Measurements from ENCODE around the gene LMBR1L.
"Not testable (repeated sequence)": the region's sequence is repeated elsewhere in the genome, so short reads cannot be mapped to it uniquely, and the experiment has no call there.

LMBR1L gene

GRCh38 chr12:49064767-49065152, 45.9 kb downstream of the LMBR1L start:
- no peaks in the 10 kb centered on the region for H3K4me1 ChIP-seq (ENCODE audit: control insufficient read depth, insufficient read depth, low read length)
- CTCF ChIA-PET = interaction anchor here (0.6 to 9.2 kb wide), 28 partner anchors 8 to 283 kb away, joined by 3 to 131 read pairs (median 6); partner anchors contain the start of genes DDN, DHH and TUBA1B
- H3K27ac ChIP-seq (ENCODE audit: extremely low read depth, low read depth, low read length) = no peak overlapping the region
- H3K4me3 ChIP-seq (ENCODE audit: low read depth, low read length) = no peak overlapping the region
- POLR2A ChIA-PET = interaction anchor here (1.3 to 2.9 kb wide), 5 partner anchors 23 to 66 kb away, joined by 3 to 16 read pairs (median 11); partner anchors contain the start of gene TUBA1B
- no peaks in the 10 kb centered on the region for H3K36me3 ChIP-seq (ENCODE audit: control insufficient read depth in 2 of 2, insufficient read depth in 1 of 2, low read length in 2 of 2)
- no peaks in the 10 kb centered on the region for H3K9me3 ChIP-seq (ENCODE audit: control insufficient read depth, insufficient read depth, low read depth, low read length)
- TF ChIP-seq ZSCAN18 (tag by site-specific recombination; IDR thresholded peaks at IDR 0.05) = no peak
- no peak for TF ChIP-seq ZNF214 (tag by site-specific recombination; IDR thresholded peaks at IDR 0.05; ENCODE audit: borderline replicate concordance)
- no peak for TF ChIP-seq ZNF544 (tag by site-specific recombination; IDR thresholded peaks at IDR 0.05)
- TF ChIP-seq ZNF341 (tag by site-specific recombination; IDR thresholded peaks at IDR 0.05; ENCODE audit: low read depth) = no peak
- TF ChIP-seq, protein P1, sequence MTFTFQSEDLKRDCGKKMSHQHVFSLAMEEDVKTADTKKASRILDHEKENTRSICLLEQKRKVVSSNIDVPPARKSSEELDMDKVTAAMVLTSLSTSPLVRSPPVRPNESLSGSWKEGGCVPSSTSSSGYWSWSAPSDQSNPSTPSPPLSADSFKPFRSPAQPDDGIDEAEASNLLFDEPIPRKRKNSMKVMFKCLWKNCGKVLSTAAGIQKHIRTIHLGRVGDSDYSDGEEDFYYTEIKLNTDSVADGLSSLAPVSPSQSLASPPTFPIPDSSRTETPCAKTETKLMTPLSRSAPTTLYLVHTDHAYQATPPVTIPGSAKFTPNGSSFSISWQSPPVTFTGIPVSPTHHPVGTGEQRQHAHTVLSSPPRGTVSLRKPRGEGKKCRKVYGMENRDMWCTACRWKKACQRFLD (tag by site-specific recombination; IDR thresholded peaks at IDR 0.05) = no peak

GRCh38 chr12:49061916-49062315, 48.7 kb downstream of the LMBR1L start:
- H3K36me3 ChIP-seq (ENCODE audit: control insufficient read depth in 2 of 2, insufficient read depth in 1 of 2, low read length in 2 of 2); H3K4me3 ChIP-seq (ENCODE audit: low read depth, low read length); POLR2A ChIA-PET; H3K4me1 ChIP-seq (ENCODE audit: control insufficient read depth, insufficient read depth, low read length); H3K9me3 ChIP-seq (ENCODE audit: control insufficient read depth, insufficient read depth, low read depth, low read length); H3K27ac ChIP-seq (ENCODE audit: extremely low read depth, low read depth, low read length): not testable (repeated sequence)
- CTCF ChIA-PET = interaction anchor here (0.9 to 9.2 kb wide), 5 partner anchors 25 to 298 kb away, joined by 3 to 131 read pairs (median 74); partner anchors contain the start of gene DHH

- CTCF ChIA-PET = interaction anchor here (0.7 to 9.2 kb wide), 4 partner anchors 13 to 38 kb away, joined by 3 to 131 read pairs (median 92); partner anchors contain the start of gene DHH
- Histone ChIP-seq H3K4me3 (ENCODE audit: low read depth, low read length) (peak overlapping the region; percentile 95), H3K36me3 (ENCODE audit: control insufficient read depth in 2 of 2, insufficient read depth in 1 of 2, low read length in 2 of 2) (no peaks in the 10 kb centered on the region), H3K27ac (ENCODE audit: extremely low read depth, low read depth, low read length) (peak overlapping the region; percentile 93; the same call in 1 of the 2 replicates), H3K9me3 (ENCODE audit: control insufficient read depth, insufficient read depth, low read depth, low read length) (no peaks in the 10 kb centered on the region), H3K4me1 (ENCODE audit: control insufficient read depth, insufficient read depth, low read length) (peaks cover 8% of the 10 kb centered on the region)
- peak; percentile 8; the same call in 1 of the 2 replicates for TF ChIP-seq ZBTB48 (tag by site-specific recombination; IDR thresholded peaks at IDR 0.05)
- TF ChIP-seq, protein P2, sequence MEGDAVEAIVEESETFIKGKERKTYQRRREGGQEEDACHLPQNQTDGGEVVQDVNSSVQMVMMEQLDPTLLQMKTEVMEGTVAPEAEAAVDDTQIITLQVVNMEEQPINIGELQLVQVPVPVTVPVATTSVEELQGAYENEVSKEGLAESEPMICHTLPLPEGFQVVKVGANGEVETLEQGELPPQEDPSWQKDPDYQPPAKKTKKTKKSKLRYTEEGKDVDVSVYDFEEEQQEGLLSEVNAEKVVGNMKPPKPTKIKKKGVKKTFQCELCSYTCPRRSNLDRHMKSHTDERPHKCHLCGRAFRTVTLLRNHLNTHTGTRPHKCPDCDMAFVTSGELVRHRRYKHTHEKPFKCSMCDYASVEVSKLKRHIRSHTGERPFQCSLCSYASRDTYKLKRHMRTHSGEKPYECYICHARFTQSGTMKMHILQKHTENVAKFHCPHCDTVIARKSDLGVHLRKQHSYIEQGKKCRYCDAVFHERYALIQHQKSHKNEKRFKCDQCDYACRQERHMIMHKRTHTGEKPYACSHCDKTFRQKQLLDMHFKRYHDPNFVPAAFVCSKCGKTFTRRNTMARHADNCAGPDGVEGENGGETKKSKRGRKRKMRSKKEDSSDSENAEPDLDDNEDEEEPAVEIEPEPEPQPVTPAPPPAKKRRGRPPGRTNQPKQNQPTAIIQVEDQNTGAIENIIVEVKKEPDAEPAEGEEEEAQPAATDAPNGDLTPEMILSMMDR (tag by site-specific recombination; IDR thresholded peaks at IDR 0.05) = no peak
- TF ChIP-seq PRDM1 (tag by site-specific recombination; IDR thresholded peaks at IDR 0.05) = no peak
- TF ChIP-seq GLIS1 (tag by site-specific recombination; IDR thresholded peaks at IDR 0.05) = no peak
- TF ChIP-seq, protein P3, sequence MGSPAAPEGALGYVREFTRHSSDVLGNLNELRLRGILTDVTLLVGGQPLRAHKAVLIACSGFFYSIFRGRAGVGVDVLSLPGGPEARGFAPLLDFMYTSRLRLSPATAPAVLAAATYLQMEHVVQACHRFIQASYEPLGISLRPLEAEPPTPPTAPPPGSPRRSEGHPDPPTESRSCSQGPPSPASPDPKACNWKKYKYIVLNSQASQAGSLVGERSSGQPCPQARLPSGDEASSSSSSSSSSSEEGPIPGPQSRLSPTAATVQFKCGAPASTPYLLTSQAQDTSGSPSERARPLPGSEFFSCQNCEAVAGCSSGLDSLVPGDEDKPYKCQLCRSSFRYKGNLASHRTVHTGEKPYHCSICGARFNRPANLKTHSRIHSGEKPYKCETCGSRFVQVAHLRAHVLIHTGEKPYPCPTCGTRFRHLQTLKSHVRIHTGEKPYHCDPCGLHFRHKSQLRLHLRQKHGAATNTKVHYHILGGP (tag by site-specific recombination; IDR thresholded peaks at IDR 0.05) = no peak
- no peak for TF ChIP-seq ZNF366 (tag by site-specific recombination; conservative IDR thresholded peaks at IDR 0.05)
- no peak for TF ChIP-seq ZNF114 (tag by site-specific recombination; IDR thresholded peaks at IDR 0.05)
- TF ChIP-seq ZNF514 (tag by site-specific recombination; IDR thresholded peaks at IDR 0.05) = no peak
- POLR2A ChIA-PET = no interaction called here
Observed at GRCh38 chr12:49061157-49061650, 49.4 kb downstream of the LMBR1L start.
